IPS DF 6.9 (cell line): Measurements from ENCODE around the gene RABGAP1L.
"Not testable (repeated sequence)": the region's sequence is repeated elsewhere in the genome, so short reads cannot be mapped to it uniquely, and the experiment has no call there.

Experiments
- DNase-seq: peaks from one replicate; pipeline ENCODE4 v3.0.0-alpha.2; 2013; ENCODE audit warnings: low read depth, low spot score
- H3K27ac ChIP-seq: one replicate; pipeline ENCODE4 v1.5.1; 2013; ENCODE audit warnings: low read length, control low read depth
- H3K27me3 ChIP-seq: 2 replicates; pipeline ENCODE4 v1.6.1; 2013; ENCODE audit warnings: mild to moderate bottlenecking, low read length; ENCODE audit not compliant: control insufficient read depth, insufficient read depth
- H3K36me3 ChIP-seq: 2 replicates; pipeline ENCODE4 v1.6.1; 2013; ENCODE audit warnings: low read length; ENCODE audit not compliant: control insufficient read depth, insufficient read depth
- H3K4me1 ChIP-seq: 2 replicates; pipeline ENCODE4 v1.6.1; 2013; ENCODE audit warnings: low read length; ENCODE audit not compliant: control insufficient read depth, insufficient read depth
- H3K4me3 ChIP-seq: 2 replicates; pipeline ENCODE4 v1.5.1; 2013; ENCODE audit warnings: mild to moderate bottlenecking, low read length
- H3K9me3 ChIP-seq: 2 replicates; pipeline ENCODE4 v1.6.1; 2013; ENCODE audit warnings: low read length, inconsistent platforms; ENCODE audit not compliant: control insufficient read depth, insufficient read depth
- WGBS: extraction: QIAGEN DNeasy Blood & Tissue Kit; methylation state at CpG from one replicate; pipeline ENCODE4 v1.1.7; 2013; ENCODE audit warnings: mixed read lengths, missing lambda C conversion rate; ENCODE audit not compliant: insufficient read length, insufficient coverage; 5-methylcytosine and 5-hydroxymethylcytosine counted together

The RABGAP1L gene

DNA sequence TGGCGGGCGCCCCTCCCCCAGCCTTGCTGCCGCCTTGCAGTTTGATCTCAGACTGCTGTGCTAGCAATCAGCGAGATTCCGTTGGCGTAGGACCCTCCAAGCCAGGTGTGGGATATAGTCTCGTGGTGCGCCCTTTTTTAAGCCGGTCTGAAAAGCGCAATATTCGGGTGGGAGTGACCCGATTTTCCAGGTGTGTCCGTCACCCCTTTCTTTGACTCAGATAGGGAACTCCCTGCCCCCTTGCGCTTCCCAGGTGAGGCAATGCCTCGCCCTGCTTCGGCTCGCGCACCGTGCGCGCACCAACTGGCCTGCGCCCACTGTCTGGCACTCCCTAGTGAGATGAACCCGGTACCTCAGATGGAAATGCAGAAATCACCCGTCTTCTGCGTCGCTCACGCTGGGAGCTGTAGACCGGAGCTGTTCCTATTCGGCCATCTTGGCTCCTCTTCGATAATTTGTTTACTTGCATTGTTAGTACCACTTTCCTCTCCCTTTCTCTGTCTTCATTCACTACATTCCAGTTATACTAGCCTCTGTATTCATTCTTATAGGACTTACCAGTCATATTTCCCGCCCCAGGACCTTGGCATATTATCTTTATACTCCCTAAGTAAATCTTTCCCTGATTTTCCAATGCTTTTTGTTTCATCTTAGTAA lies 79.7 kb downstream of the RABGAP1L start:
- WGBS = no CpG with 5 or more reads among the region's 31 CpGs
- H3K27ac ChIP-seq, DNase-seq, H3K9me3 ChIP-seq, H3K27me3 ChIP-seq, H3K4me1 ChIP-seq, H3K36me3 ChIP-seq: not testable (repeated sequence)
- peak overlapping the region; percentile 24; the same call in 1 of the 2 replicates for H3K4me3 ChIP-seq

- no peaks in the 10 kb centered on the region for H3K36me3 ChIP-seq
- no peaks in the 10 kb centered on the region for H3K27me3 ChIP-seq
- WGBS = no CpG with 5 or more reads among the region's 1 CpG
- H3K9me3 ChIP-seq = no peaks in the 10 kb centered on the region
- no peaks in the 10 kb centered on the region for H3K4me1 ChIP-seq
- DNase-seq = no peak
- H3K4me3 ChIP-seq = no peak overlapping the region
- no peak overlapping the region for H3K27ac ChIP-seq
Observed at GRCh38 chr1:174239541-174239940, 80.2 kb downstream of the RABGAP1L start.

- no peak for DNase-seq
- Histone ChIP-seq H3K4me3 (no peak overlapping the region), H3K36me3 (no peaks in the 10 kb centered on the region), H3K4me1 (no peaks in the 10 kb centered on the region), H3K9me3 (no peaks in the 10 kb centered on the region), H3K27me3 (no peaks in the 10 kb centered on the region), H3K27ac (no peak overlapping the region)
- whole genome bisulfite sequencing = no CpG with 5 or more reads among the region's 2 CpGs
Observed at GRCh38 chr1:174242856-174243255, 83.5 kb downstream of the RABGAP1L start.

GRCh38 chr1:174243451-174244000 lies 84.2 kb downstream of the RABGAP1L start:
- Histone ChIP-seq H3K9me3 (no peaks in the 10 kb centered on the region), H3K4me3 (no peak overlapping the region), H3K27me3 (no peaks in the 10 kb centered on the region), H3K27ac (no peak overlapping the region), H3K4me1 (no peaks in the 10 kb centered on the region), H3K36me3 (no peaks in the 10 kb centered on the region)
- no peak for DNase-seq
- no CpG with 5 or more reads among the region's 3 CpGs for WGBS

DNA sequence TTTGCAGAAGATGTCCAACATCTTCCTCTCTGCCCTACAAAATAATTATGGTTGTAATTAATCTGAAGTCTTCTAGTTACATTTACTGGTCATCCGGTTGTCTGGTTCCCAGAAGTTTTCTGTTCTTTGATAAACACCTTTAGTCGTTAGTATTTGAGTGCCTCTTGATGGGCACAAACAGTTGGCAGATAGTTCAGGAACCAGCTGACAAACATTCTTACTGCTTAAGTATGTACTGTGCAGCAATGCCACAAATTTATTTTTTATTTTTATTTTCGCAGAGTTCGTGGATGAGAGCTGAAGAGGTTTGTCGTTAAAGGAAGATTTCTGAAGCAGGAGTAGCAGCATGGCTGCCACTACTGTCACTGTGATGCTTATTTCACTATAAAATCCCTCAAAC lies 84.7 kb downstream of the RABGAP1L start:
- WGBS = no CpG with 5 or more reads among the region's 5 CpGs

GRCh38 chr1:174247472-174247871 lies 88.2 kb downstream of the RABGAP1L start:
- no peak for DNase-seq
- no CpG with 5 or more reads among the region's 4 CpGs for WGBS
- Histone ChIP-seq H3K27me3 (no peaks in the 10 kb centered on the region), H3K36me3 (no peaks in the 10 kb centered on the region), H3K9me3 (no peaks in the 10 kb centered on the region), H3K4me3 (no peak overlapping the region), H3K27ac (no peak overlapping the region), H3K4me1 (no peaks in the 10 kb centered on the region)

More for the DNA sequence above, 84.7 kb downstream of the RABGAP1L start:
- no peaks in the 10 kb centered on the region for H3K9me3 ChIP-seq
- H3K4me3 ChIP-seq = no peak overlapping the region
- H3K27me3 ChIP-seq = no peaks in the 10 kb centered on the region
- no peak for DNase-seq
- H3K4me1 ChIP-seq = no peaks in the 10 kb centered on the region
- H3K36me3 ChIP-seq = no peaks in the 10 kb centered on the region
- no peak overlapping the region for H3K27ac ChIP-seq

GRCh38 chr1:174248041-174248440 lies 88.7 kb downstream of the RABGAP1L start:
- Histone ChIP-seq H3K4me3 (no peak overlapping the region), H3K36me3 (no peaks in the 10 kb centered on the region), H3K9me3 (no peaks in the 10 kb centered on the region), H3K27ac (no peak overlapping the region), H3K27me3 (no peaks in the 10 kb centered on the region), H3K4me1 (no peaks in the 10 kb centered on the region)
- DNase-seq = no peak

DNA sequence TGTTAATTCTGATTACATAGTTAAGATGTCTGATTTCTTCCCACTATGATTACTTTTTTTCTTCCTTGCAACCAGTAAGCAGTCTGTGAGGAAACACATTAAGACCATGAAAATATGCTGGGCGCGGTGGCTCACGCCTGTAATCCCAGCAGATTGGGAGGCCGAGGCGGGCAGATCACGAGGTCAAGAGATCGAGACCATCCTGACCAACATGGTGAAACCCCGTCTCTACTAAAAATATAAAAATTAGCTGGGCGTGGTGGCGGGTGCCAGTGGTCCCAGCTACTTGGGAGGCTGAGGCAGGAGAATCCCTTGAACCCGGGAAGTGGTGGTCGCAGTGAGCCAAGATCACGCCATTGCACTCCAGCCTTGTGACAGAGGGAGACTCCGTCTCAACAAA lies 97.1 kb downstream of the RABGAP1L start:
- not testable (repeated sequence) for H3K4me3 ChIP-seq, H3K9me3 ChIP-seq, DNase-seq, H3K36me3 ChIP-seq, H3K4me1 ChIP-seq, H3K27ac ChIP-seq, H3K27me3 ChIP-seq
- no CpG with 5 or more reads among the region's 14 CpGs for WGBS

DNA sequence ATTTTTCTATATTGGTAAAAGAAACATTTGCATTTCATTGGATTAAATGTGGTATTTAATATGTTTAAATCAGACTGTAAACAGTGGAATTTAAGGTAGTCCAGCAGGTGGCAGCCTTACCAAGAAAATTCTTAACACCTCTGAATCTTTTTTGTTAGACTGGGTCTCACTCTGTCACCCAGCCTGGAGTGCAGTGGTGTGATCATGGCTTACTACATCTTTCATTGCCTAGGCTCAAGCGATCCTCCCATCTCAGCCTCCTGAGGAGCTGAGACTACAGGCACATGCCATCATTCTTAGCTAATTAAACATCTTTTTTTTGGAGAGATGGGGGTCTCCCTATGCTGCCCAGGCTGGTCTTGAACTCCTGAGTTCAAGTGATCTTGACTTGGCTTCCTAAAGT lies 98.8 kb downstream of the RABGAP1L start:
- no peak for DNase-seq
- Histone ChIP-seq H3K4me3 (no peak overlapping the region), H3K27me3 (no peaks in the 10 kb centered on the region), H3K4me1 (no peaks in the 10 kb centered on the region), H3K36me3 (no peaks in the 10 kb centered on the region), H3K9me3 (no peaks in the 10 kb centered on the region), H3K27ac (no peak overlapping the region)
- no CpG with 5 or more reads among the region's 1 CpG for WGBS

GRCh38 chr1:174262349-174263241 lies 103.3 kb downstream of the RABGAP1L start:
- no peak overlapping the region for H3K4me3 ChIP-seq
- DNase-seq = no peak
- no peaks in the 10 kb centered on the region for H3K4me1 ChIP-seq
- no peak overlapping the region for H3K27ac ChIP-seq
- H3K36me3 ChIP-seq = no peaks in the 10 kb centered on the region
- no peaks in the 10 kb centered on the region for H3K9me3 ChIP-seq
- WGBS = no CpG with 5 or more reads among the region's 3 CpGs
- no peaks in the 10 kb centered on the region for H3K27me3 ChIP-seq
